ENCODE measurements around the gene CBS.
"Not testable (repeated sequence)": the region's sequence is repeated elsewhere in the genome, so short reads cannot be mapped to it uniquely, and the experiment has no call there.

- TF ChIP-seq CTCF (IDR thresholded peaks at IDR 0.05; ENCODE audit: low read depth, low read length); EZH2phosphoT487 (IDR thresholded peaks at IDR 0.05; ENCODE audit: low read depth): not testable (repeated sequence)
These were observed 495 bp upstream of the CBS start for GRCh38 chr21:43076023-43076637.
